A549 treated with AZD2906 at 1 μM for 4 hours (cell line): ENCODE data around the gene TTLL7. TPM values are rescaled to one million over a fixed set of nuclear protein-coding genes. Genes with fewer than 3 reads are reported as not detected.

ENCODE experiments used
- total RNA-seq: library from RNA; stranded (reverse); fragments of 200-300 nt; extraction: Qiagen RNA extraction; gene quantifications from 5 replicates; pipeline ENCODE4 v1.2.3, GENCODE V29; 2022

The TTLL7 gene, protein sequence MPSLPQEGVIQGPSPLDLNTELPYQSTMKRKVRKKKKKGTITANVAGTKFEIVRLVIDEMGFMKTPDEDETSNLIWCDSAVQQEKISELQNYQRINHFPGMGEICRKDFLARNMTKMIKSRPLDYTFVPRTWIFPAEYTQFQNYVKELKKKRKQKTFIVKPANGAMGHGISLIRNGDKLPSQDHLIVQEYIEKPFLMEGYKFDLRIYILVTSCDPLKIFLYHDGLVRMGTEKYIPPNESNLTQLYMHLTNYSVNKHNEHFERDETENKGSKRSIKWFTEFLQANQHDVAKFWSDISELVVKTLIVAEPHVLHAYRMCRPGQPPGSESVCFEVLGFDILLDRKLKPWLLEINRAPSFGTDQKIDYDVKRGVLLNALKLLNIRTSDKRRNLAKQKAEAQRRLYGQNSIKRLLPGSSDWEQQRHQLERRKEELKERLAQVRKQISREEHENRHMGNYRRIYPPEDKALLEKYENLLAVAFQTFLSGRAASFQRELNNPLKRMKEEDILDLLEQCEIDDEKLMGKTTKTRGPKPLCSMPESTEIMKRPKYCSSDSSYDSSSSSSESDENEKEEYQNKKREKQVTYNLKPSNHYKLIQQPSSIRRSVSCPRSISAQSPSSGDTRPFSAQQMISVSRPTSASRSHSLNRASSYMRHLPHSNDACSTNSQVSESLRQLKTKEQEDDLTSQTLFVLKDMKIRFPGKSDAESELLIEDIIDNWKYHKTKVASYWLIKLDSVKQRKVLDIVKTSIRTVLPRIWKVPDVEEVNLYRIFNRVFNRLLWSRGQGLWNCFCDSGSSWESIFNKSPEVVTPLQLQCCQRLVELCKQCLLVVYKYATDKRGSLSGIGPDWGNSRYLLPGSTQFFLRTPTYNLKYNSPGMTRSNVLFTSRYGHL
- 1.9 to 4.3 TPM (median 2.8 TPM) in 5 replicates for total RNA-seq

GRCh38 chr1:83998498-83999315, at the start of gene TTLL7:
TTLL7 (minus strand) TSS chr1:83999132; CDS start chr1:83952211, 46,921 bp downstream.

Other genes with a start within 250 kb of the TTLL7 start
- 6.2 to 9.1 TPM (median 7.7 TPM) in 5 replicates for gene PRKACB, start 145.1 kb upstream of the TTLL7 start, total RNA-seq